ENCODE results near the gene BCL3. TPM values are rescaled to one million over a fixed set of nuclear protein-coding genes. Genes with fewer than 3 reads are reported as not detected.

The BCL3 gene
- total RNA-seq, 2 donors from 2014 or later, result 1.8 to 6.2 TPM

DNA sequence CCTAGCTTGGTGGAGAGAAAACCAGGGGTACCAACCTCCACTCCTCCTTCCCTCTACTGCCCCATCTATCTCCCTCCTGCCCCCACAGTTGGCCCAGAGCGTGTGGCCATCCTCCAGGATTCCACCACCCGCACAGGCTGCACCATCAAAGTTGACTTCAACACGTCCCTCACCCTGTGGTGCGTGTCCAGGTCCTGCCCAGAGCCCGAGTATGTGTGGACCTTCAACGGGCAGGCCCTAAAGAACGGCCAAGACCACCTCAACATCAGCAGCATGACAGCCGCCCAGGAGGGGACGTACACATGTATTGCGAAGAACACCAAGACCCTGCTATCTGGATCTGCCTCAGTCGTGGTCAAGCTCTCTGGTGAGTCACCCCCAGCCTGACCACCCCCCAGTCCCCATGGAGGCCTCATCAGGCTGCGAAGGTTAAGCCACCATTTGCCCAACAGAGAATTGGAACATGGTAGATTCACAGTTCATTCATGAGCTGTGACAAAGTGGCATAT is 43.0 kb upstream of the BCL3 start:
- H3K9me3 Mint-ChIP-seq, result no peaks in the 10 kb centered on the region
- DNase-seq, result no peak
- Histone ChIP-seq H3K27me3 (ENCODE audit: control insufficient read depth, insufficient read depth, low read length, poor library complexity, severe bottlenecking) (no peaks in the 10 kb centered on the region), H3K9ac (ENCODE audit: extremely low read depth, low read length, poor library complexity, severe bottlenecking) (no peak overlapping the region), H3K4me3 (ENCODE audit: low read length) (no peak overlapping the region), H3K4me1 (ENCODE audit: control insufficient read depth, insufficient read depth, low read length) (no peaks in the 10 kb centered on the region), H3K36me3 (ENCODE audit: control insufficient read depth, insufficient read depth, low read length) (no peaks in the 10 kb centered on the region), H3K9me3 (ENCODE audit: control insufficient read depth, low read length) (no peaks in the 10 kb centered on the region), H3K27ac (ENCODE audit: low read depth, low read length) (no peak overlapping the region)
- TF ChIP-seq, protein P1, sequence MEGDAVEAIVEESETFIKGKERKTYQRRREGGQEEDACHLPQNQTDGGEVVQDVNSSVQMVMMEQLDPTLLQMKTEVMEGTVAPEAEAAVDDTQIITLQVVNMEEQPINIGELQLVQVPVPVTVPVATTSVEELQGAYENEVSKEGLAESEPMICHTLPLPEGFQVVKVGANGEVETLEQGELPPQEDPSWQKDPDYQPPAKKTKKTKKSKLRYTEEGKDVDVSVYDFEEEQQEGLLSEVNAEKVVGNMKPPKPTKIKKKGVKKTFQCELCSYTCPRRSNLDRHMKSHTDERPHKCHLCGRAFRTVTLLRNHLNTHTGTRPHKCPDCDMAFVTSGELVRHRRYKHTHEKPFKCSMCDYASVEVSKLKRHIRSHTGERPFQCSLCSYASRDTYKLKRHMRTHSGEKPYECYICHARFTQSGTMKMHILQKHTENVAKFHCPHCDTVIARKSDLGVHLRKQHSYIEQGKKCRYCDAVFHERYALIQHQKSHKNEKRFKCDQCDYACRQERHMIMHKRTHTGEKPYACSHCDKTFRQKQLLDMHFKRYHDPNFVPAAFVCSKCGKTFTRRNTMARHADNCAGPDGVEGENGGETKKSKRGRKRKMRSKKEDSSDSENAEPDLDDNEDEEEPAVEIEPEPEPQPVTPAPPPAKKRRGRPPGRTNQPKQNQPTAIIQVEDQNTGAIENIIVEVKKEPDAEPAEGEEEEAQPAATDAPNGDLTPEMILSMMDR (conservative IDR thresholded peaks at IDR 0.05), result no peak
- H3K4me1 Mint-ChIP-seq, result no peaks in the 10 kb centered on the region
- H3K36me3 Mint-ChIP-seq (ENCODE audit: low read depth), result no peaks in the 10 kb centered on the region
- H3K4me3 Mint-ChIP-seq, result no peak overlapping the region
- WGBS, 2 experiments (ENCODE audit: insufficient coverage in 1 of 2, insufficient read length in 1 of 2), result 88 to 94% methylated on average over 6 to 12 of the region's 12 CpGs
- H3K27ac Mint-ChIP-seq, result no peak overlapping the region
- peaks cover 2% of the 10 kb centered on the region for H3K27me3 Mint-ChIP-seq (ENCODE audit: insufficient read depth)

DNA sequence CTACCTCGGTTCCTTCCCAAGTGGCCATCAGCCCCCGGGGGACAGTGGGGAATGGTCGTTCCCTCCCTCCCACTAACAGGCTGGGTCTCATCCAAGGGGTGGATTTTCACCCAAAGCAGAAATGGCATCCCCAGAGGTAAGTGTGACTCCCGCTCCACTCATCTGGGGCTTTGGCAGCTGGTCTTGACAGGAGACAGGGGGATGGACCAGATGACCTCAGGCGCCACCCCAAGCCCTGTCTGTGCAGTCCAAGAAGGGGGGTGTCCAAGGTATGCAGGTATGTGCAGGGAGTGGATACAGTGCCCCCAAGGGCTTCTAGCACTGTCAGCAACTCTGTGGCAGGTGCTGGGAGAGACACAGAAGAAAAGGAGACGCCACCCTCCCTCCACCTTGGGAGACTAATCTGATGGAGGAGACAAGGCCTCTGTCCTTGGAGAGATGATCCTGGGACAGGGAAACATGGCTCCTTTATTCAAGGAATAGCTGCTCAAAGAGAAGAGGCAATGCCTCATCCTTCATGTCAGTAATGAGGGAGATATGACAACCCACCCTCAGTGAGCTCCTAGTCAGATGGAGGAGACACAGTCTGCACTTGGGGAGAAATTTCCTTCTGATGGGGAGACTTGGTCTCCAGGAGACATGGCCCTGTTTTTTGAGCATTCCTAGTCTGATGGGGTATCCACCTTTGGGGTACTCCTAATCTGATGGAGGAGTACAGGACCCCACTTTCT is 41.8 kb upstream of the BCL3 start:
- H3K4me3 Mint-ChIP-seq, result no peak overlapping the region
- H3K27ac ChIP-seq (ENCODE audit: low read depth, low read length), result no peak overlapping the region
- 90 to 100% methylated on average over 3 to 6 of the region's 6 CpGs for WGBS, 2 experiments (ENCODE audit: insufficient coverage in 1 of 2, insufficient read length in 1 of 2)

DNA sequence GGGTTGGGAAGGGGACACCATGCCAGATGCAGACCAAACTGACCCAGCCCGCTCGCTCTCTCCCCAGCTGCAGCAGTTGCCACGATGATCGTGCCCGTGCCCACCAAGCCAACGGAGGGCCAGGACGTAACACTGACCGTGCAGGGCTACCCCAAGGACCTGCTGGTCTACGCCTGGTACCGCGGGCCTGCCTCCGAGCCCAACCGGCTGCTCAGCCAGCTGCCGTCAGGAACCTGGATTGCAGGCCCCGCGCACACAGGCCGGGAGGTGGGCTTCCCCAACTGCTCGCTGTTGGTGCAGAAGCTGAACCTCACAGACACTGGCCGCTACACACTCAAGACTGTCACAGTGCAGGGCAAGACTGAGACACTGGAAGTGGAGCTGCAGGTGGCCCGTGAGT is 40.7 kb upstream of the BCL3 start:
- Histone ChIP-seq H3K36me3 (ENCODE audit: control insufficient read depth, insufficient read depth, low read length) (no peaks in the 10 kb centered on the region), H3K4me1 (ENCODE audit: control insufficient read depth, insufficient read depth, low read length) (no peaks in the 10 kb centered on the region), H3K9ac (ENCODE audit: extremely low read depth, low read length, poor library complexity, severe bottlenecking) (no peak overlapping the region), H3K9me3 (ENCODE audit: control insufficient read depth, low read length) (no peaks in the 10 kb centered on the region), H3K4me3 (ENCODE audit: low read length) (no peak overlapping the region), H3K27me3 (ENCODE audit: control insufficient read depth, insufficient read depth, low read length, poor library complexity, severe bottlenecking) (no peaks in the 10 kb centered on the region), H3K27ac (ENCODE audit: low read depth, low read length) (no peak overlapping the region)
- Mint-ChIP-seq H3K9me3 (no peaks in the 10 kb centered on the region), H3K4me1 (no peaks in the 10 kb centered on the region), H3K27me3 (ENCODE audit: insufficient read depth) (peaks cover 2% of the 10 kb centered on the region), H3K27ac (no peak overlapping the region), H3K4me3 (no peak overlapping the region), H3K36me3 (ENCODE audit: low read depth) (no peaks in the 10 kb centered on the region)
- 95 to 96% methylated on average over 9 to 20 of the region's 20 CpGs for WGBS, 2 experiments (ENCODE audit: insufficient coverage in 1 of 2, insufficient read length in 1 of 2)
- DNase-seq, result no peak
- TF ChIP-seq, protein P1 (conservative IDR thresholded peaks at IDR 0.05), result no peak

More for the DNA sequence above, 41.8 kb upstream of the BCL3 start:
- H3K27me3 Mint-ChIP-seq (ENCODE audit: insufficient read depth), result peaks cover 2% of the 10 kb centered on the region
- Histone ChIP-seq H3K36me3 (ENCODE audit: control insufficient read depth, insufficient read depth, low read length) (no peaks in the 10 kb centered on the region), H3K4me3 (ENCODE audit: low read length) (no peak overlapping the region), H3K9ac (ENCODE audit: extremely low read depth, low read length, poor library complexity, severe bottlenecking) (no peak overlapping the region), H3K9me3 (ENCODE audit: control insufficient read depth, low read length) (no peaks in the 10 kb centered on the region), H3K27me3 (ENCODE audit: control insufficient read depth, insufficient read depth, low read length, poor library complexity, severe bottlenecking) (no peaks in the 10 kb centered on the region), H3K4me1 (ENCODE audit: control insufficient read depth, insufficient read depth, low read length) (no peaks in the 10 kb centered on the region)
- H3K36me3 Mint-ChIP-seq (ENCODE audit: low read depth), result no peaks in the 10 kb centered on the region
- no peaks in the 10 kb centered on the region for H3K4me1 Mint-ChIP-seq
- no peak for DNase-seq
- H3K27ac Mint-ChIP-seq, result no peak overlapping the region
- TF ChIP-seq, protein P1 (conservative IDR thresholded peaks at IDR 0.05), result no peak
- no peaks in the 10 kb centered on the region for H3K9me3 Mint-ChIP-seq

All from endodermal cell (in vitro differentiated cells).